HL-60/S4 treated with retinoic acid at 250 ng/mL for 4 days and 3 days (cell line): Measurements from ENCODE around the gene L1TD1.
"Not testable (repeated sequence)": the region's sequence is repeated elsewhere in the genome, so short reads cannot be mapped to it uniquely, and the experiment has no call there.

Source experiments
- in situ Hi-C: fragments of 300-500 bp; cut with MboI; formaldehyde crosslinking; loops from 2 replicates; pipeline ENCODE4 v1.7.0; 2022; ENCODE audit warnings: low sequenced_read_pairs

L1TD1 gene, protein sequence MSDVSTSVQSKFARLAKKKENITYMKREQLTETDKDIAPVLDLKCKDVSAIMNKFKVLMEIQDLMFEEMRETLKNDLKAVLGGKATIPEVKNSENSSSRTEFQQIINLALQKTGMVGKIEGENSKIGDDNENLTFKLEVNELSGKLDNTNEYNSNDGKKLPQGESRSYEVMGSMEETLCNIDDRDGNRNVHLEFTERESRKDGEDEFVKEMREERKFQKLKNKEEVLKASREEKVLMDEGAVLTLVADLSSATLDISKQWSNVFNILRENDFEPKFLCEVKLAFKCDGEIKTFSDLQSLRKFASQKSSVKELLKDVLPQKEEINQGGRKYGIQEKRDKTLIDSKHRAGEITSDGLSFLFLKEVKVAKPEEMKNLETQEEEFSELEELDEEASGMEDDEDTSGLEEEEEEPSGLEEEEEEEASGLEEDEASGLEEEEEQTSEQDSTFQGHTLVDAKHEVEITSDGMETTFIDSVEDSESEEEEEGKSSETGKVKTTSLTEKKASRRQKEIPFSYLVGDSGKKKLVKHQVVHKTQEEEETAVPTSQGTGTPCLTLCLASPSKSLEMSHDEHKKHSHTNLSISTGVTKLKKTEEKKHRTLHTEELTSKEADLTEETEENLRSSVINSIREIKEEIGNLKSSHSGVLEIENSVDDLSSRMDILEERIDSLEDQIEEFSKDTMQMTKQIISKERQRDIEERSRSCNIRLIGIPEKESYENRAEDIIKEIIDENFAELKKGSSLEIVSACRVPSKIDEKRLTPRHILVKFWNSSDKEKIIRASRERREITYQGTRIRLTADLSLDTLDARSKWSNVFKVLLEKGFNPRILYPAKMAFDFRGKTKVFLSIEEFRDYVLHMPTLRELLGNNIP

DNA sequence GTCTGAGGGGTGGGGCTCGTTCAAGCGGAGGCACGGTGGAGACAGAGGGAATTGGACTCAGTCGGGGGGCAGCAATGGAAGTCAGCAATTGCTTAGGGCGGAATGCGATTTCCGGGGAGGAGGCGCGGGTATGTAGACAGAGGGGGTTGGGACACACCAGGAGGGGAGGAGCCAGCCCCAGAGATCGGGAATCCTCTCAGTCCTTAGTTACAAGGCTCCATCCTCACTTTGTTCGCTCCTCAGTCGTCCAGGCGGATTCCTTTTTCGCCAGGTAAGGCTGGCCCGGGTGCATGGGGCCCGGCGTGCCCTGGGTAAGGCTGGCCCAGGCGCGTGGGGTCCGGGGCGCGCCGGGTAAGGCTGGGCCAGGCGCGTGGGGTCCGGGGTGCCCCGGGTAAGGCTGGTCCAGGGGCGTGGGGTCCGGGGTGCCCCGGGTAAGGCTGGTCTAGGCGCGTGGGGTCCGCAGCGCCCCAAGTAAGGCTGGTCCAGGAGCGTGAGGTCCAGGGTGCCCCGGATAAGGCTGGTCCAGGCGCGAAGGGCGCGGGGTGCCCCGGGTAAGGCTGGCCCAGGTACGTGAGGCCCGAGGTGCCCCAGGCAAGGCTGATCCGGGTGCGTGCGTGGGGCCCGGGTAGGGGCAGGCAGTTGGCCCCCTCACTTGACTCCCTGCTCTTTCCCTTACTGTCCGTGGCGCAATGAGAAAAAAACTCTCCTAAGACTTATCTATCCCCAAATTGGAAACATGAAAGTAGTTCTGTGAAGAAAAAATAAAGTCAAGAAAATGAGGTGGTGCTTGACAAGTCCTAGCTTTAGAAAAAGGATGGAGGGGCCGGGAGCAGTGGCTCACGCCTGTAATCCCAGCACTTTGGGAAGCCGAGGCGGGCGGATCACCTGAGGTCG, at the start of gene L1TD1:
Gene L1TD1, plus strand, starts transcription at position 199 of the 894 bp plus-strand sequence. CDS start 11,780 bp downstream, outside the sequence.
- in situ Hi-C loops = no loop called here

GRCh38 chr1:62159940-62160348, 34.7 kb upstream of the L1TD1 start:
- in situ Hi-C loops = loop anchor here (25.0 kb wide), 1 partner anchor 577 kb away; no protein-coding TSS in a partner anchor

GRCh38 chr1:62161711-62162110, 32.9 kb upstream of the L1TD1 start:
- in situ Hi-C loops = loop anchor here (25.0 kb wide), 1 partner anchor 576 kb away; no protein-coding TSS in a partner anchor

DNA sequence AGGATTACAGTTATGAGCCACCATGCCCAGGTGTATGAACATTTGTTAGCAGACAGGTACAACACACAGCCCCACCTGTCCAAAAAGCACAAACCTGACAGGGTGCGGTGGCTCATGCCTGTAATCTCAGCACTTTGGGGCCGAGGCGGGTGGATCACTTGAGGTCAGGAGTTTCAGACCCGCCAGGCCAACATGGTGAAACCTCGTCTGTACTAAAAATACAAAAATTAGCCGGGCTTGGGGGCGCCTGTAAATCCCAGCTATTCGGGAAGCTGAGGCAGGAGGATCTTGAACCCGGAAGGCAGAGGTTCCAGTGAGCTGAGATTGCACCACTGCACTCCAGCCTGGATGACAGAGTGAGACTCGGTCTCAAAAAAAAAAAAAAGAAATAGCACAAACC, 24.3 kb upstream of the L1TD1 start:
- in situ Hi-C loops = loop anchor here (10.0 to 25.0 kb wide), 2 partner anchors 224 to 567 kb away; no protein-coding TSS in a partner anchor

DNA sequence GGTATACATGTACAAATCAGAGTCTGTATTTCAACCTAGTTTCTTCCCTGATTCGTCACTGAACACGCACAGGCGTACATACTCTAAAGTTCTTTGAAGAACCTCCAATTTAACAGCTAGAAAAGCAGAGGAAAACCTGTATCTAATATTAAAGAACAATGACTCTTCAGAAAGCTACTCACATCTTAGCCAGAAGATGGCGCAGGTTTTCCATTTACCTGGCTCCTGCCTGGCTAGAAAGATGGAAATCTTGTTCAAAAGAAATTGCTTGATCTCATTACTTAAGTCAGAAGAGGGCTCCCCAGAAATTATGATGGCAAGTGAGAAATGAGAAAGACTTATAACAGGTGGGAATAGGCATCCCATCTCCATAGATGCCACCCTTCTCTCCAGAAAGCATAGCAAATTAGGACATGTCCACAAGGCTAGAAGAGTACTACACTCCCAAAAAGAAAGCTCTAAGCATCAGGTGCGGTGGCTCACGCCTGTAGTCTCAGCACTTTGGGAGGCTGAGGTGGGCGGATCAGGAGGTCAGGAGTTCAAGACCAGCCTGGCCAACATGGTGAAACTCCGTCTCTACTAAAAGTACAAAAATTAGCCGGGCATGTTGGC, 19.0 kb upstream of the L1TD1 start:
- in situ Hi-C loops = loop anchor here (10.0 kb wide), 1 partner anchor 219 kb away; no protein-coding TSS in a partner anchor

DNA sequence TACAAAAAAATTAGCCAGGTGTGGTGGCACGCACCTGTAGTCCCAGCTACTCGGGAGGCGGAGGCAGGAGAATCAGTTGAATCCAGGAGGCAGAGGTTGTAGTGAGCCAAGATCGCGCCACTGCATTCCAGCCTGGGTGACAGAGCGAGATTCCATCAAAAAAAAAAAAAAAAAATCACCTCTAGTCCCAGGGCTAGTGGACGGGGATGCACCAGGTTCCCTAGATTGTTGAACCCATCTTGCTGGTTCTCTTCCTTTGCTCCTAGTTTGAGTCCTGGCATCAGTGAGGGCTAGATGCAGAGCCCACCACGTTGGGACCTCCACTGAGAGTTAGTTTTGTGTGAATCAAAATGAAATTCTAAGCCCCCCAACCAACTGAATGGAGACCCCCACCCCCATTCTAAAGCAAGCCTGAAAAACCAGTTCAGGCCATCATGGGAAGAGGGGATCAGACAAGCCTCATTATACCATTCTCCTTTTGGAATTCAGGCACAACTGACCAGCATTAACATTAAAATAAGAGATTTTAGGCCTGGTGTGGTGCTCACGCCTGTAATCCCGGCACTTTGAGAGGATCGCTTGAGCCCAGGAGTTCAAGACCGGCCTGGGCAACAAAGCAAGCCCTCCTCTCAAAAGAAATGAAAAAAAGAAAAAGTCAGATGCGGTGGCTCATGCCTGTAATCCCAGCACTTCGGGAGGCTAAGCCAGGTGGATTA, 17.9 kb upstream of the L1TD1 start:
- in situ Hi-C loops = loop anchor here (10.0 kb wide), 1 partner anchor 218 kb away; no protein-coding TSS in a partner anchor

DNA sequence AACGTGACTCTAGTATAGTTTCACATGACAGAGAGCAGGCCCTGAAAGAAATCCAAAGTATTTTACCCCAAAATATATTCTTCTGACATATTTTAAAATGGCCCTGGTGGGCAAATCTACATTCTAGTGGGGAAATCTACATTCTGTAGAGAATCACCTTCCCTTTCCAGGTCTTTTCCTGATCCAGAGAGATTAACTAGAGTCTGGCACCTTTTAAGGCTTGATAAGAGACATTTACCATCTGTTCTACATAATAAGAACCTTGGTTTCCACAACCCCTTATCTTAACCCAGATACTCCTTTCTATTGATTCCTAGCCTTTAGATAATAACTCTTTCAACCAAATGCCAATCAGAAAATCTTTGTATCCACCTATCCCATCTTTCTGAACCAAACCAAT, 17.0 kb upstream of the L1TD1 start:
- in situ Hi-C loops = loop anchor here (10.0 kb wide), 1 partner anchor 217 kb away; no protein-coding TSS in a partner anchor

DNA sequence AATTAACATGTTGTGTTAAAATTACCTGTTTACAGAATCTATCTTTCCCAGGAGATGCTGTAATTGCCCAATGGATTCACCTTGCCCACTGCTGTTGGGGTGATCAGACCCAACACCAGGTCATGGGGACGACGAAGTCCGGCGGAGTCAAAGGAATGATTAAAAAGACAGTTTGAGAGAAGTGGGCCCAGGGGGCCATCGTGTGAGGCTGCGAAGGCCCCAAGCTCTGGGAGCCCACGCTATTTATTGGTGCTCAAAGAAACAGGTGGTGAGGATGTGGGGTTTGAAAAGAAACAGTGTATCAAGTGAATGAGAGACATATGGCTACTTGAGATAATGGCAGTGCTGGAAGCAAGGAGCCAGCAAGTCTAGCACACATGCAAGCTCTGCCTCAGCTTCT, 16.3 kb upstream of the L1TD1 start:
- in situ Hi-C loops = loop anchor here (10.0 kb wide), 1 partner anchor 216 kb away; no protein-coding TSS in a partner anchor

GRCh38 chr1:62180054-62180453, 14.6 kb upstream of the L1TD1 start:
- in situ Hi-C loops = not testable (repeated sequence)

- in situ Hi-C loops = no loop called here
Observed at GRCh38 chr1:62180639-62181038, 14.0 kb upstream of the L1TD1 start.

DNA sequence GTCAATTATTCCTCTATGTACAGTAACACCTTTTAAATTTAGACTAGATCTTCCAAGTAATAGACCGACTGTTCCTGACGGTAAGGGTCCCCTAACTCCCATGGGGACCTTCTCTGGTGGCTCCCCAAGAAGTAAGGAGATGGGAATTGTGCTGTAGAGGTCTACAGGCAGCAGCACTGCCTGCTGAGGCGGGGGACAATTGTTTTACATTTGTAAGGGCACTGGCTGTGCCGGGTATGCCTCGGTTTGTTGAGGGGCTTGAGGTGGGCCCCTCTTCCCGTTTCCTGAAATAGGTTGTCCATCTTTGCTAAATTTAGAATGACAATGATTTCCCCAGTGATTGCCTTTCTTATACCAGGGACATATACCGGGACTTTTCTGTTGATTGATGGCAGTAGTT, 13.1 kb upstream of the L1TD1 start:
- in situ Hi-C loops = no loop called here

GRCh38 chr1:62182157-62182556, 12.5 kb upstream of the L1TD1 start:
- in situ Hi-C loops = not testable (repeated sequence)

- in situ Hi-C loops = not testable (repeated sequence)
Observed at GRCh38 chr1:62183164-62184020, 11.3 kb upstream of the L1TD1 start.

GRCh38 chr1:62184336-62184735, 10.3 kb upstream of the L1TD1 start:
- in situ Hi-C loops = no loop called here

DNA sequence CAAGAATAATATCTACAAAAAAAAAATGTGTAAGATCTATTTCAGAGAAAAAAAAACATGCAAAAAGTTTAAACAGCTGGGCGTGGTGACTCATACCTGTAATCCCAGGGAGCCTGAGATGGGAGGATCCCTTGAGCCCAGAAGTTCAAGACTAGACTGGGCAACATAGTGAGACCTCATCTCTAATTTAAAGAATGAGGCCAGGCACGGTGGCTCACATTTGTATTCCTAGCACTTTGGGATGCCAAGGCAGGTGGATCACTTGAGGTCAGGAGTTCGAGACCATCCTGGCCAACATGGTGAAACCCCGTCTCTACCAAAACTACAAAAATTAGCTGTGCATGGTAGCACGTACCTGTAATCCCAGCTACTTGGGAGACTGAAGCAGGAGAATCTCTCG, 9.4 kb upstream of the L1TD1 start:
- in situ Hi-C loops = not testable (repeated sequence)

- in situ Hi-C loops = no loop called here
Observed at GRCh38 chr1:62185677-62186076, 9.0 kb upstream of the L1TD1 start.

GRCh38 chr1:62187548-62187947, 7.1 kb upstream of the L1TD1 start:
- in situ Hi-C loops = no loop called here

- in situ Hi-C loops = no loop called here
Observed at GRCh38 chr1:62188111-62188510, 6.5 kb upstream of the L1TD1 start.
